Vagina (tissue), 2 donors: Measurements from ENCODE around the gene PPFIA2.

Experiments
- POLR2A ChIP-seq, 2 donors: fragments of 450-650 bp; IDR thresholded peaks; one replicate each; pipeline ENCODE4 v1.6.1; 2017; ENCODE audit warnings: antibody characterized with exemption in 2 of 2, mild to moderate bottlenecking in 2 of 2, moderate library complexity in 2 of 2
- TF ChIP-seq, protein P1 (sequence below), 3 experiments: fragments of 450-650 bp in 2 of 3; fragments of 200-600 bp in 1 of 3; sonication (generic) in 1 of 3; IDR thresholded peaks; one replicate each; pipeline ENCODE4 v1.5.1; 2017 to 2019; ENCODE audit warnings: antibody characterized with exemption in 3 of 3, mild to moderate bottlenecking in 2 of 3, moderate library complexity in 2 of 3

DNA sequence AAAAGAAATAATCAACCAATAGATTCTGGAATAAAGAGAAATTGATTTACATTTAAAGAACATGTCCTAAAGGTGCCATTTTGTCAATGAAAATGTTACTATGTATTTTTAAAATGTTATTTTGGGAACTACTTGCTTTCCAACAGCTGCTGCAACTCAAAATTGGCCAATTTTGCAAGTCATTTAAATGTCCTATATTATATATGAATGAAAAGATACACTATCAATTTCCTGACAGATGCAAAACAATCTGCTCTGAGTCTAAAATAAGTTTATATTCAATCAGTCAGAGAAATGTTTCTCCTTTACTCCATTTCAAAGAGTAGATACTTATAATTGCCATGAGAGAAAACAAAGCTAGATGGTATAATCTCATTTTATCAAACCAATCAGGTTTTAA lies 434.1 kb downstream of the PPFIA2 start:
- TF ChIP-seq, protein P1, sequence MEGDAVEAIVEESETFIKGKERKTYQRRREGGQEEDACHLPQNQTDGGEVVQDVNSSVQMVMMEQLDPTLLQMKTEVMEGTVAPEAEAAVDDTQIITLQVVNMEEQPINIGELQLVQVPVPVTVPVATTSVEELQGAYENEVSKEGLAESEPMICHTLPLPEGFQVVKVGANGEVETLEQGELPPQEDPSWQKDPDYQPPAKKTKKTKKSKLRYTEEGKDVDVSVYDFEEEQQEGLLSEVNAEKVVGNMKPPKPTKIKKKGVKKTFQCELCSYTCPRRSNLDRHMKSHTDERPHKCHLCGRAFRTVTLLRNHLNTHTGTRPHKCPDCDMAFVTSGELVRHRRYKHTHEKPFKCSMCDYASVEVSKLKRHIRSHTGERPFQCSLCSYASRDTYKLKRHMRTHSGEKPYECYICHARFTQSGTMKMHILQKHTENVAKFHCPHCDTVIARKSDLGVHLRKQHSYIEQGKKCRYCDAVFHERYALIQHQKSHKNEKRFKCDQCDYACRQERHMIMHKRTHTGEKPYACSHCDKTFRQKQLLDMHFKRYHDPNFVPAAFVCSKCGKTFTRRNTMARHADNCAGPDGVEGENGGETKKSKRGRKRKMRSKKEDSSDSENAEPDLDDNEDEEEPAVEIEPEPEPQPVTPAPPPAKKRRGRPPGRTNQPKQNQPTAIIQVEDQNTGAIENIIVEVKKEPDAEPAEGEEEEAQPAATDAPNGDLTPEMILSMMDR (IDR thresholded peaks at IDR 0.05) = no peak
- TF ChIP-seq POLR2A (IDR thresholded peaks at IDR 0.05) = no peak
